GM12878 (cell line): ENCODE results near the gene TPST1. TPM values are rescaled to one million over a fixed set of nuclear protein-coding genes. Genes with fewer than 3 reads are reported as not detected.

ENCODE experiments used
- ATAC-seq: fragments of 200-7000 bp; cut with Tn5 transposase; 3 replicates; pipeline ENCODE4 v1.9.1; 2020; ENCODE audit warnings: mild to moderate bottlenecking, moderate library complexity
- BruUV-seq: library from RNA; stranded (reverse); fragments of 400-500 nt; replicated peaks from 2 replicates; lab custom pipeline; 2021; lab: Mats Ljungman, UMichigan
- CTCF ChIA-PET: fragments of 300-600 bp; sonication (Branson Sonifier 250); formaldehyde crosslinking; extraction: SDS; loops from one replicate; lab custom pipeline; 2021; ENCODE audit warnings: inconsistent platforms; lab: Yijun Ruan, JAX
- POLR2A ChIA-PET: fragments of 350-600 bp; formaldehyde crosslinking; extraction: SDS; loops from one replicate; lab custom pipeline; 2021; ENCODE audit warnings: inconsistent platforms; lab: Charles Lee
- RAD21 ChIA-PET: fragments of 300-600 bp; sonication (Branson Sonifier 250); formaldehyde crosslinking; loops from one replicate; lab custom pipeline; 2023; ENCODE audit warnings: antibody characterized with exemption; ENCODE audit not compliant: unreplicated experiment; lab: Charles Lee
- SMC1A ChIA-PET: fragments of 300-600 bp; sonication (Branson Sonifier 250); formaldehyde crosslinking; loops from one replicate; lab custom pipeline; 2023; ENCODE audit not compliant: unreplicated experiment, uncharacterized antibody; lab: Charles Lee
- DNase-seq: peaks from one replicate; pipeline ENCODE4 v3.0.0-alpha.2; 2011; ENCODE audit warnings: low read depth, low spot score
- FAIRE-seq: peaks from 3 replicates; lab custom pipeline; 2011; peaks lifted over from hg19 to GRCh38; lab: Jason Lieb, UNC
- H2AFZ ChIP-seq: 2 replicates; pipeline ENCODE4 v1.6.0; 2011; ENCODE audit warnings: low read depth, low read length, control low read depth; ENCODE audit not compliant: control insufficient read depth
- H3K27ac ChIP-seq: 2 replicates; pipeline ENCODE4 v1.5.1; 2011; ENCODE audit warnings: control low read depth; ENCODE audit not compliant: control insufficient read depth, insufficient read depth
- H3K27me3 ChIP-seq, 2 experiments: replicated peaks in 1 of 2; 2 replicates each; pipeline versions ENCODE4 v1.6.0 to v1.6.1; 2011; ENCODE audit warnings: low read length in 1 of 2; ENCODE audit not compliant: control insufficient read depth in 2 of 2, insufficient read depth in 2 of 2
- H3K36me3 ChIP-seq, 2 experiments: 2 replicates each; pipeline ENCODE4 v1.5.1; 2011; ENCODE audit warnings: low read length in 1 of 2; ENCODE audit not compliant: control insufficient read depth in 2 of 2, insufficient read depth in 2 of 2
- H3K4me1 ChIP-seq: 2 replicates; pipeline ENCODE4 v1.6.1; 2011; ENCODE audit warnings: mild to moderate bottlenecking, low read length, moderate library complexity, mixed read lengths; ENCODE audit not compliant: control insufficient read depth, insufficient read depth
- H3K4me2 ChIP-seq: 2 replicates; pipeline ENCODE4 v1.6.0; 2011; ENCODE audit warnings: control low read depth; ENCODE audit not compliant: control insufficient read depth, insufficient read depth
- H3K4me3 ChIP-seq: fragments of 200-600 bp; sonication (generic); 2 replicates; pipeline ENCODE4 v1.5.1; 2016
- H3K79me2 ChIP-seq: 2 replicates; pipeline ENCODE4 v1.6.0; 2011; ENCODE audit warnings: low read length; ENCODE audit not compliant: control insufficient read depth, insufficient read depth
- H3K9ac ChIP-seq: 2 replicates; pipeline ENCODE4 v1.8.0; 2011; ENCODE audit warnings: low read length, control low read depth, mixed read lengths; ENCODE audit not compliant: control insufficient read depth, insufficient read depth
- H3K9me3 ChIP-seq: replicated peaks from 3 replicates; pipeline ENCODE4 v1.5.1; 2011; ENCODE audit warnings: mild to moderate bottlenecking, low read length; ENCODE audit not compliant: control insufficient read depth, insufficient read depth
- H4K20me1 ChIP-seq: 2 replicates; pipeline ENCODE4 v1.6.0; 2011; ENCODE audit not compliant: control insufficient read depth, insufficient read depth
- ASH2L ChIP-seq: fragments of 300-600, 200-600 bp; sonication (generic); IDR thresholded peaks from 2 replicates; pipeline ENCODE4 v1.6.1; 2017; ENCODE audit warnings: low read depth, mild to moderate bottlenecking, borderline replicate concordance
- CBX5 ChIP-seq: sonication (generic); IDR thresholded peaks from 2 replicates; pipeline ENCODE4 v1.6.1; 2016; ENCODE audit warnings: low read depth, moderate library complexity, mild to moderate bottlenecking, inconsistent platforms
- EED ChIP-seq: sonication (generic); IDR thresholded peaks from 2 replicates; pipeline ENCODE4 v1.6.1; 2016; ENCODE audit warnings: antibody characterized with exemption, low read depth
- MTA2 ChIP-seq: fragments of 450-650 bp; IDR thresholded peaks from 2 replicates; pipeline ENCODE4 v1.6.1; 2016; ENCODE audit warnings: low read depth, mild to moderate bottlenecking, moderate library complexity
- RELA ChIP-seq: fragments of 450-650 bp; IDR thresholded peaks from 2 replicates; pipeline ENCODE4 v1.8.0; 2014; ENCODE audit warnings: borderline replicate concordance; ENCODE audit not compliant: partially characterized antibody
- RFX5 ChIP-seq: IDR thresholded peaks from 2 replicates; pipeline ENCODE4 v1.6.1; 2011; ENCODE audit warnings: low read depth, low read length, improper control_type of control experiment
- WGBS: methylation state at CpG from one replicate; pipeline ENCODE4 v1.1.6; 2016; ENCODE audit warnings: low lambda C conversion rate; ENCODE audit not compliant: insufficient replicate concordance, insufficient coverage; ENCODE audit errors: missing lambda C conversion rate; 5-methylcytosine and 5-hydroxymethylcytosine counted together
- in situ Hi-C: fragments of 300-500 bp; cut with MboI; formaldehyde crosslinking; loops from 9 replicates; pipeline ENCODE4 v1.14.3; 2018; ENCODE audit warnings: mixed read lengths
- intact Hi-C: fragments of 100-400 bp; cut with micrococcal nuclease; formaldehyde crosslinking; loops from one replicate; pipeline ENCODE4 v1.14.2; 2022; ENCODE audit not compliant: unreplicated experiment
- polyA plus RNA-seq, 11 experiments: library from polyadenylated mRNA; depleted of rRNA in 4 of 11; unstranded in 6 of 11; stranded (reverse) in 5 of 11; fragments of >200 nt; fragmentation: Nextera tagmentation in 4 of 11; fragmentation: Illumina TruSeq in 1 of 11; extraction: Ambion mirVana in 4 of 11; extraction: Trizol in 1 of 11; gene quantifications; 1 replicate in 1 of 11; 2 replicates in 10 of 11; pipeline versions ENCODE4 v1.2.1 to v1.2.3, GENCODE V29; 2011 to 2016; ENCODE audit warnings: inconsistent platforms in 2 of 11, missing spikeins in 2 of 11, low read depth in 1 of 11
- total RNA-seq, 4 experiments: library from RNA; depleted of rRNA in 3 of 4; stranded (reverse); fragments of >200 nt in 3 of 4; fragmentation: Illumina TruSeq in 1 of 4; extraction: Trizol in 1 of 4; gene quantifications; 2 replicates each; pipeline versions ENCODE4 v1.2.1 to v1.2.3, GENCODE V29; 2013 to 2021
- TF ChIP-seq, protein P1 (sequence below): IDR thresholded peaks from 2 replicates; pipeline ENCODE4 v1.6.1; 2011; ENCODE audit warnings: borderline replicate concordance, low read depth, mild to moderate bottlenecking, moderate library complexity, mixed read lengths, low read length; ENCODE audit not compliant: insufficient read depth; ENCODE audit errors: extremely low read length

TPST1 gene
- total and polyA plus RNA-seq, 10 of the 15 experiments (the other 5 are each of a cell fraction or from before 2014, with no cell fraction given): 1.1 to 10.6 (median 7.5) TPM

DNA sequence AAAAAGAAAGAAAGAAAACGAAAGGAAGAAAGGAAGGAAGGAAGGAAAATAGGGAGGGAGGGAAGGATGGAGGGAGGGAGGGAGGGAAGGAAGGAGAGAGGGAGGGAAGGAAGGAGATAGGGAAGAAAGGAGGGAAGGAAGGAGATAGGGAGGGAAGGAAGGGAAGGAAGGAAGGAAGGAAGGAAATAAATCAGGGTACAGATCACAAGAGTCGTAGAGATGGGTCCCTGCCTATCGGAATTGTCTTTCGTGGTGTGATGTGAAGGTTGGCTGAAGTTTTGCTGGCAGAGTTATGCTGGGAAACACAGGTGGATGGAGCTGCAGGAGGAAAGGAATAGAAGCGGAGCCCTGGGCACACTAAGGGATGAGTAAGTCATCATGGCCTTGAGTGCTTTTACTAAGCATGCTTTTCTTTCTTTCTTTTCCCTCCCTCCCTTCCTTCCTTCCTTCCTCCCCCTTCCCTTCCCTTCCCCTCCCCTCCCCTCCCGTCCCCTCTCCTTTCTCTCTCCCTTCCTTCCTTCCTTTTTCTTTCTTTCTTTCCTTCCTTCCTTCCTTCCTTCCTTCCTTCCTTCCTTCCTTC lies 11.9 kb upstream of the TPST1 start:
- no peak overlapping the region for H2AFZ ChIP-seq
- SMC1A ChIA-PET: no interaction called here
- ATAC-seq (no peak), DNase-seq (no peak)
- no peak overlapping the region for H3K27ac ChIP-seq
- WGBS: 78% methylated on average over 4 of the region's 6 CpGs
- no peaks in the 10 kb centered on the region for H3K79me2 ChIP-seq
- no peak overlapping the region for H3K4me2 ChIP-seq
- H3K27me3 ChIP-seq: no peaks in the 10 kb centered on the region; a peak in 1 of 4 replicates
- BruUV-seq: no TSS peak
- H3K4me3 ChIP-seq: no peak overlapping the region
- H3K9ac ChIP-seq: no peak overlapping the region
- CTCF ChIA-PET: no interaction called here
- H3K36me3 ChIP-seq: no peaks in the 10 kb centered on the region
- in situ Hi-C loops: no loop called here
- no peak for TF ChIP-seq MTA2
- TF ChIP-seq EED: no peak
- no peak for TF ChIP-seq ASH2L
- no peak for TF ChIP-seq RFX5
- no peak for TF ChIP-seq RELA
- TF ChIP-seq, protein P1, sequence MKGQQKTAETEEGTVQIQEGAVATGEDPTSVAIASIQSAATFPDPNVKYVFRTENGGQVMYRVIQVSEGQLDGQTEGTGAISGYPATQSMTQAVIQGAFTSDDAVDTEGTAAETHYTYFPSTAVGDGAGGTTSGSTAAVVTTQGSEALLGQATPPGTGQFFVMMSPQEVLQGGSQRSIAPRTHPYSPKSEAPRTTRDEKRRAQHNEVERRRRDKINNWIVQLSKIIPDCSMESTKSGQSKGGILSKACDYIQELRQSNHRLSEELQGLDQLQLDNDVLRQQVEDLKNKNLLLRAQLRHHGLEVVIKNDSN: no peak
- TF ChIP-seq CBX5: no peak
- TF ChIP-seq, all 136 proteins: peak for 0
- ChIA-PET RAD21 (no interaction called here), POLR2A (interaction anchor here (0.6 to 0.7 kb wide), 2 partner anchors 9 to 17 kb away, joined by 3 to 7 read pairs; no protein-coding TSS in a partner anchor)
- no peaks in the 10 kb centered on the region for H4K20me1 ChIP-seq
- H3K4me1 ChIP-seq: no peaks in the 10 kb centered on the region
- FAIRE-seq: no peak
- intact Hi-C loops: no loop called here
- H3K9me3 ChIP-seq: no peaks in the 10 kb centered on the region
